GM12864 (cell line): Measurements from ENCODE around the gene GRIK3.

Source experiments
- DNase-seq: peaks from one replicate; pipeline ENCODE4 v3.0.0-alpha.2; 2011; ENCODE audit warnings: low read depth
- H3K4me3 ChIP-seq: 2 replicates; pipeline ENCODE4 v1.5.1; 2011; ENCODE audit warnings: mild to moderate bottlenecking, low read depth, low read length, control low read depth
- CTCF ChIP-seq: IDR thresholded peaks from 2 replicates; pipeline ENCODE4 v1.5.1; 2011; ENCODE audit warnings: low read depth, mild to moderate bottlenecking, moderate library complexity, low read length, control low read depth, inconsistent platforms; ENCODE audit errors: missing control alignments

GRIK3 gene

GRCh38 chr1:36754366-36754765 lies 279.9 kb downstream of the GRIK3 start:
- no peak overlapping the region for H3K4me3 ChIP-seq
- no peak for DNase-seq
- TF ChIP-seq CTCF = no peak

GRCh38 chr1:36753451-36753850 lies 280.9 kb downstream of the GRIK3 start:
- no peak overlapping the region for H3K4me3 ChIP-seq
- TF ChIP-seq CTCF = no peak
- no peak for DNase-seq

GRCh38 chr1:36752891-36753361 lies 281.4 kb downstream of the GRIK3 start:
- DNase-seq = no peak
- no peak for TF ChIP-seq CTCF
- H3K4me3 ChIP-seq = no peak overlapping the region

- no peak overlapping the region for H3K4me3 ChIP-seq
- no peak for DNase-seq
- TF ChIP-seq CTCF = no peak
These were observed 281.9 kb downstream of the GRIK3 start for GRCh38 chr1:36752431-36752830.

GRCh38 chr1:36751525-36751924 lies 282.8 kb downstream of the GRIK3 start:
- no peak for TF ChIP-seq CTCF
- DNase-seq = no peak

GRCh38 chr1:36748466-36748865 lies 285.8 kb downstream of the GRIK3 start:
- TF ChIP-seq CTCF = no peak
- no peak overlapping the region for H3K4me3 ChIP-seq
- DNase-seq = no peak

More at GRCh38 chr1:36751525-36751924, 282.8 kb downstream of the GRIK3 start:
- H3K4me3 ChIP-seq = no peak overlapping the region
